GM23338 (cell line): Measurements from ENCODE around the gene RALGPS1. TPM values are rescaled to one million over a fixed set of nuclear protein-coding genes. Genes with fewer than 3 reads are reported as not detected.

ENCODE experiments used
- ATAC-seq: fragments of 200-7000 bp; cut with Tn5 transposase; 3 replicates; pipeline ENCODE4 v1.9.1; 2020
- DNase-seq: peaks from one replicate; pipeline ENCODE4 v3.0.0-alpha.2; 2015; ENCODE audit warnings: low spot score
- H2AFZ ChIP-seq: fragments of 200-600 bp; sonication (generic); 2 replicates; pipeline ENCODE4 v1.8.0; 2016; ENCODE audit warnings: antibody characterized with exemption, mild to moderate bottlenecking, moderate library complexity
- H3F3A ChIP-seq: fragments of 200-600 bp; sonication (generic); replicated peaks from 2 replicates; pipeline ENCODE4 v1.8.0; 2017; ENCODE audit warnings: antibody characterized with exemption, mixed run types, low read depth
- H3K27ac ChIP-seq: fragments of 200-600 bp; sonication (generic); 2 replicates; pipeline ENCODE4 v1.6.1; 2016; ENCODE audit warnings: low read depth
- H3K27me3 ChIP-seq: fragments of 200-600 bp; sonication (generic); 2 replicates; pipeline ENCODE4 v1.8.0; 2016; ENCODE audit warnings: mild to moderate bottlenecking, mixed run types, moderate library complexity; ENCODE audit not compliant: insufficient read depth
- H3K36me3 ChIP-seq: fragments of 200-600 bp; sonication (generic); 2 replicates; pipeline ENCODE4 v1.8.0; 2016; ENCODE audit warnings: mild to moderate bottlenecking; ENCODE audit not compliant: insufficient read depth
- H3K4me1 ChIP-seq: fragments of 200-600 bp; sonication (generic); 2 replicates; pipeline ENCODE4 v1.8.0; 2016; ENCODE audit warnings: mild to moderate bottlenecking, moderate library complexity; ENCODE audit not compliant: insufficient read depth
- H3K4me2 ChIP-seq: fragments of 200-600 bp; sonication (generic); 2 replicates; pipeline ENCODE4 v1.7.1; 2017; ENCODE audit warnings: mixed run types
- H3K4me3 ChIP-seq: fragments of 200-600 bp; sonication (generic); 2 replicates; pipeline ENCODE4 v1.6.1; 2016; ENCODE audit warnings: mixed run types
- H3K79me2 ChIP-seq: fragments of 200-600 bp; sonication (generic); replicated peaks from 2 replicates; pipeline ENCODE4 v1.8.0; 2017; ENCODE audit warnings: mild to moderate bottlenecking; ENCODE audit not compliant: insufficient read depth
- H3K9me2 ChIP-seq: fragments of 200-600 bp; sonication (generic); 2 replicates; pipeline ENCODE4 v1.8.0; 2017; ENCODE audit not compliant: insufficient read depth
- H4K20me1 ChIP-seq: fragments of 200-600 bp; sonication (generic); replicated peaks from 2 replicates; pipeline ENCODE4 v1.8.0; 2017; ENCODE audit warnings: mild to moderate bottlenecking; ENCODE audit not compliant: insufficient read depth
- H3K27ac Mint-ChIP-seq: 2 replicates; pipeline ENCODE4 v1.8.0; 2020; ENCODE audit warnings: inconsistent platforms, mild to moderate bottlenecking, moderate library complexity, mixed read lengths
- H3K27me3 Mint-ChIP-seq: 3 replicates; pipeline ENCODE4 v1.8.0; 2022; ENCODE audit warnings: low read depth, mild to moderate bottlenecking, moderate library complexity, mixed read lengths, inconsistent platforms; ENCODE audit not compliant: insufficient read depth, poor library complexity
- H3K36me3 Mint-ChIP-seq: 3 replicates; pipeline ENCODE4 v1.8.0; 2021; ENCODE audit warnings: low read depth, mild to moderate bottlenecking, inconsistent platforms, moderate library complexity, mixed read lengths
- H3K4me1 Mint-ChIP-seq: 3 replicates; pipeline ENCODE4 v1.8.0; 2020; ENCODE audit warnings: mild to moderate bottlenecking, inconsistent platforms, mixed read lengths
- H3K4me3 Mint-ChIP-seq: 3 replicates; pipeline ENCODE4 v1.8.0; 2021; ENCODE audit warnings: moderate library complexity, mild to moderate bottlenecking, inconsistent platforms, mixed read lengths
- H3K9me3 Mint-ChIP-seq: 3 replicates; pipeline ENCODE4 v1.8.0; 2020; ENCODE audit warnings: moderate library complexity, mild to moderate bottlenecking, inconsistent platforms, mixed read lengths
- CREB1 ChIP-seq: fragments of 250-450 bp; sonication (Bioruptor Pico); IDR thresholded peaks from 2 replicates; pipeline ENCODE4 v1.5.0; 2020; ENCODE audit warnings: low read depth, mild to moderate bottlenecking, moderate library complexity
- CTCF ChIP-seq, 2 experiments: fragments of 200-600 bp in 1 of 2; sonication (generic) in 1 of 2; conservative IDR thresholded peaks; 2 replicates each; pipeline versions ENCODE4 v1.5.1 to v1.6.1; 2016 to 2017; ENCODE audit warnings: antibody characterized with exemption in 2 of 2, low read depth in 2 of 2, mild to moderate bottlenecking in 2 of 2, moderate library complexity in 1 of 2
- ETS1 ChIP-seq: IDR thresholded peaks from 2 replicates; pipeline ENCODE4 v1.6.1; 2016; ENCODE audit warnings: antibody characterized with exemption
- EZH2phosphoT487 ChIP-seq: fragments of 200-600 bp; sonication (generic); IDR thresholded peaks from one replicate; pipeline ENCODE4 v1.8.1; 2018; ENCODE audit warnings: antibody characterized with exemption; ENCODE audit not compliant: unreplicated experiment
- JUNB ChIP-seq: IDR thresholded peaks from one replicate; pipeline ENCODE4 v1.6.1; 2016; ENCODE audit warnings: antibody characterized with exemption; ENCODE audit not compliant: unreplicated experiment
- NANOG ChIP-seq: IDR thresholded peaks from 2 replicates; pipeline ENCODE4 v1.6.1; 2016; ENCODE audit warnings: antibody characterized with exemption, borderline replicate concordance
- POLR2AphosphoS5 ChIP-seq: IDR thresholded peaks from 2 replicates; pipeline ENCODE4 v1.6.1; 2016; ENCODE audit warnings: antibody characterized with exemption, low read depth
- STAT1 ChIP-seq: IDR thresholded peaks from one replicate; pipeline ENCODE4 v1.6.1; 2016; ENCODE audit warnings: antibody characterized with exemption; ENCODE audit not compliant: unreplicated experiment
- ZNF331 ChIP-seq: fragments of 250-450 bp; sonication (Bioruptor Pico); IDR thresholded peaks from 2 replicates; pipeline ENCODE4 v1.5.0; 2020; ENCODE audit warnings: low read depth, mild to moderate bottlenecking, moderate library complexity
- polyA plus RNA-seq: library from polyadenylated mRNA; unstranded; fragments of >200 nt; fragmentation: Nextera tagmentation; extraction: Ambion mirVana; gene quantifications from 2 replicates; pipeline ENCODE4 v1.2.1, GENCODE V29; 2016
- total RNA-seq: library from RNA; depleted of rRNA; stranded (reverse); fragments of >200 nt; shearing (Covaris generic); gene quantifications from 2 replicates; pipeline ENCODE4 v1.2.3, GENCODE V29; 2014

Gene RALGPS1
- total and polyA plus RNA-seq, 2 experiments from 2014 or later, result 18.2 to 57.1 TPM

DNA sequence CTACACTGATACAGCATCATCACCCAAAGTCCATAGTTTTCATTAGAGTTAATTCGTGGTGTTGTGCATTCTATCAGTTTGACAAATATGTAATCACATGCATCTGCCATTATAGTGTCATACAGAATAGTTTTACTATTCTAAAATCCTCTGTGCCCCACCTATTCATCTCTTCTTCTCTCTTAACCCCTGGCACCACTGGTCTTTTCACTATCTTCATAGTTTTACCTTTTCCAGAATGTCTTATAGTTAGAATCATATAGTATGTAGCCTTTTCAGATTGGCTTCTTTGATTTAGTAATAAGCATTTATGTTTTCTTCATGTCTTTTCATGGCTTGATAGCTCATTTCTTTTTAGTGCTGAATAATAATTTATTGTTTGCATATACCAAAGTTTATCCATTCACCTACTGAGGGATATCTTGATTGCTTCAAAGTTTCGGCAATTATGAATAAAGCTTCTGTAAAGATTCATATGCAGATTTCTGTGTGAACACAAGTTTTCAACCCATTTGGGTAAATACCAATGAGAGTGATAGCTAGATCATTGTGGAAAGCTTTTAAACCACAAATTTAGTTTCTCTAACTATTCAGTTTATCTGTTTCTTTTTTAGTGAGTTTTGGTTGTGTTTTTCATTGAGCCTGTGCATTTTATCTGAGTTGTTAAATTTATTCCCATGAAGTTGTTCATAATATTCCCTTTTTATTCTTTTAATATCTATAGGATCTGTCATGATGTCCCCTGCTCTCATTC lies 84.9 kb downstream of the RALGPS1 start:
- Histone ChIP-seq H3K4me3 (no peak overlapping the region), H3K9me2 (no peaks in the 10 kb centered on the region), H3K79me2 (no peaks in the 10 kb centered on the region), H2AFZ (no peak overlapping the region), H3K4me2 (no peak overlapping the region), H3K27me3 (no peaks in the 10 kb centered on the region), H3F3A (no peaks in the 10 kb centered on the region), H3K36me3 (no peaks in the 10 kb centered on the region), H3K4me1 (no peaks in the 10 kb centered on the region), H4K20me1 (no peaks in the 10 kb centered on the region), H3K27ac (no peak overlapping the region)
- no peak overlapping the region for H3K27ac Mint-ChIP-seq
- no peak for TF ChIP-seq NANOG
- ATAC-seq (no peak), DNase-seq (no peak)
- peaks cover 7% of the 10 kb centered on the region; the same call in 2 of the 3 replicates for H3K9me3 Mint-ChIP-seq
- peaks cover 2% of the 10 kb centered on the region for H3K27me3 Mint-ChIP-seq
- H3K4me1 Mint-ChIP-seq, result no peaks in the 10 kb centered on the region
- H3K36me3 Mint-ChIP-seq, result no peaks in the 10 kb centered on the region
- H3K4me3 Mint-ChIP-seq, result no peak overlapping the region

- Histone ChIP-seq H2AFZ (no peak overlapping the region), H3K4me1 (no peaks in the 10 kb centered on the region), H3K4me2 (no peak overlapping the region), H3K9me2 (no peaks in the 10 kb centered on the region), H3K36me3 (no peaks in the 10 kb centered on the region), H3F3A (no peaks in the 10 kb centered on the region), H3K27me3 (no peaks in the 10 kb centered on the region), H4K20me1 (no peaks in the 10 kb centered on the region; the same call in 1 of the 2 replicates), H3K79me2 (no peaks in the 10 kb centered on the region), H3K27ac (no peak overlapping the region), H3K4me3 (no peak overlapping the region)
- H3K9me3 Mint-ChIP-seq, result no peaks in the 10 kb centered on the region
- no peak overlapping the region for H3K27ac Mint-ChIP-seq
- DNase-seq (no peak), ATAC-seq (no peak)
- H3K36me3 Mint-ChIP-seq, result no peaks in the 10 kb centered on the region
- TF ChIP-seq ZNF331 (CRISPR knock-in tag) (no peak), POLR2AphosphoS5 (no peak), EZH2phosphoT487 (no peak), ETS1 (no peak)
- no peaks in the 10 kb centered on the region for H3K27me3 Mint-ChIP-seq
- no peak overlapping the region for H3K4me3 Mint-ChIP-seq
- no peaks in the 10 kb centered on the region; the same call in 2 of the 3 replicates for H3K4me1 Mint-ChIP-seq
Observed at GRCh38 chr9:127004946-127005769, 90.6 kb downstream of the RALGPS1 start.

- ATAC-seq, result no peak
- no peaks in the 10 kb centered on the region for H3K9me2 ChIP-seq
- no peak for DNase-seq
- no peak overlapping the region for H3K27ac ChIP-seq
- no peaks in the 10 kb centered on the region for H3K27me3 ChIP-seq
- Mint-ChIP-seq H3K36me3 (no peaks in the 10 kb centered on the region), H3K9me3 (no peaks in the 10 kb centered on the region), H3K27ac (no peak overlapping the region), H3K4me1 (no peaks in the 10 kb centered on the region; the same call in 2 of the 3 replicates), H3K4me3 (no peak overlapping the region), H3K27me3 (peaks cover 1% of the 10 kb centered on the region)
- H4K20me1 ChIP-seq, result no peaks in the 10 kb centered on the region; the same call in 1 of the 2 replicates
- no peaks in the 10 kb centered on the region for H3K36me3 ChIP-seq
- H3K4me2 ChIP-seq, result no peak overlapping the region
- no peaks in the 10 kb centered on the region for H3K4me1 ChIP-seq
- H3K79me2 ChIP-seq, result no peaks in the 10 kb centered on the region
- no peaks in the 10 kb centered on the region for H3F3A ChIP-seq
- H2AFZ ChIP-seq, result no peak overlapping the region
- no peak overlapping the region for H3K4me3 ChIP-seq
- TF ChIP-seq JUNB, result no peak
- no peak for TF ChIP-seq ETS1
- TF ChIP-seq STAT1, result no peak
- no peak for TF ChIP-seq CTCF (conservative IDR thresholded peaks at IDR 0.05; ENCODE audit: low read depth in 2 of 2)
- TF ChIP-seq CREB1 (CRISPR knock-in tag), result no peak
- no peak for TF ChIP-seq NANOG
- TF ChIP-seq ZNF331 (CRISPR knock-in tag), result no peak
Observed at GRCh38 chr9:127005770-127006314, 91.3 kb downstream of the RALGPS1 start.
